RPMI7951 (cell line): ENCODE measurements around the gene GSTCD. TPM values are rescaled to one million over a fixed set of nuclear protein-coding genes. Genes with fewer than 3 reads are reported as not detected.

Experiments used
- DNase-seq: peaks from one replicate; pipeline ENCODE4 v3.0.0-alpha.2; 2012; ENCODE audit warnings: low read depth
- total RNA-seq: library from RNA; depleted of rRNA; stranded (reverse); fragments of >200 nt; shearing (Covaris generic); gene quantifications from 2 replicates; pipeline ENCODE4 v1.2.3, GENCODE V29; 2014; rRNA removed

Gene GSTCD
- total RNA-seq, 1 experiment from 2014 or later = 17.7 TPM

DNA sequence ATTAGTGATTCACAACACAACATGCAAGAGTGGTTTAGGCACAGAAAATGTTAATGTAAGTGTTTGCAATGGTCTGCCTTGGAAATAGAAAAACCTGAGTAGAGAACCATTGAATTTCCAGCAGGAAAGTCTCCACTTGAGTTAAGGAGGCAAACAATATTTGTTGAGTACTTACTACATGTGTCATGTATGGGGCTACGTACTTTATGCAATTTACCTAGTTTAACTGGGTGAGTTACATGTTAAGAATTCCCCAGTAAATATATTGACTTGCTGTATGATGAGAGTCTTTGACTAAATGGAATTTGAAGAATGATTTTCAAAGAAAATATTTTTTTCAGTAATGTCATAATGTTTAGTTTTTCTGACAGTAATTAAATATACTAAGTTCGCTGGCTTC, 178.9 kb downstream of the GSTCD start:
- DNase-seq = no peak

DNA sequence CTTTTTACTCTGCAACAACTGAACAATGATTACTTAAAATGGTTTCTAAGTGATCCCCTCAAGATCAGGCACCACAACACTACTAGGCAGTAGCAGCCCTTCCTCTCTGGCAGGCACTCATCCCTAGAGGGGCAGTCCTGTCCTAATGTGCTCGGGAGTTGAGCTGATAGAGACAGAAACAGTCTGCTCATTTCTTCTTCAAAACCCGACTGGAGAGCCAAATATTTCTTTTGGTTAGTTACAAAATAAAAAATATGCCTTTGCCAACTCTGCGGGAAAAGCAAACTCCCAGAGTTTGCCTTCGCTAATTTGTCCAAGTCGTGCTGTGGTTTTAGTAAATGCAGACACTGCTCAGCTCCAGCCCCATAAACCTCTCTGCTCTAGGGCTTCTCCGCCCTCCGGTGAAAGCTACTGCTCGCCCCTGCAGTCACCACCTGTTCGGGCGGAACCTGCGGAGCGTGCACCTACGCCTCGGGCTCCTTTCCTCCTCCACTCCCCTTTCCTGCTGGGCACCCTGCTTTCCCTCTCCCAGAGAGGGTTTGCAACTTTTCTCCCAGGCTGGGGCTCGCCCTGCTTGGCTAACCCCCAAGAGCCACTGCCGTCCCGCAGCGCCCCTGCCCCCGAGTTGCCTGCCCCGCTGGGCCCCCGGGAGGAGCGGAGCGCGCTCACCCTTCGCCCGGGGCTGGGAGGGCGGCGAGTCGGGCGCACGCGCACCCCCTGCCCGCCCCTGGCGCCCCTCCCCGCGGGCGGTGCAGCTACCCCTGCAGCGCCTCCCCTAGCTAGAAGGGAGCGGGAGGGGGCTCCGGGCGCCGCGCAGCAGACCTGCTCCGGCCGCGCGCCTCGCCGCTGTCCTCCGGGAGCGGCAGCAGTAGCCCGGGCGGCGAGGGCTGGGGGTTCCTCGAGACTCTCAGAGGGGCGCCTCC, 186.3 kb downstream of the GSTCD start, which contains the start of gene NPNT:
NPNT (plus strand) TSS at position 812 of the 923 bp plus-strand sequence. CDS start 182 bp downstream, outside the sequence.
- peak; percentile 1 for DNase-seq

DNA sequence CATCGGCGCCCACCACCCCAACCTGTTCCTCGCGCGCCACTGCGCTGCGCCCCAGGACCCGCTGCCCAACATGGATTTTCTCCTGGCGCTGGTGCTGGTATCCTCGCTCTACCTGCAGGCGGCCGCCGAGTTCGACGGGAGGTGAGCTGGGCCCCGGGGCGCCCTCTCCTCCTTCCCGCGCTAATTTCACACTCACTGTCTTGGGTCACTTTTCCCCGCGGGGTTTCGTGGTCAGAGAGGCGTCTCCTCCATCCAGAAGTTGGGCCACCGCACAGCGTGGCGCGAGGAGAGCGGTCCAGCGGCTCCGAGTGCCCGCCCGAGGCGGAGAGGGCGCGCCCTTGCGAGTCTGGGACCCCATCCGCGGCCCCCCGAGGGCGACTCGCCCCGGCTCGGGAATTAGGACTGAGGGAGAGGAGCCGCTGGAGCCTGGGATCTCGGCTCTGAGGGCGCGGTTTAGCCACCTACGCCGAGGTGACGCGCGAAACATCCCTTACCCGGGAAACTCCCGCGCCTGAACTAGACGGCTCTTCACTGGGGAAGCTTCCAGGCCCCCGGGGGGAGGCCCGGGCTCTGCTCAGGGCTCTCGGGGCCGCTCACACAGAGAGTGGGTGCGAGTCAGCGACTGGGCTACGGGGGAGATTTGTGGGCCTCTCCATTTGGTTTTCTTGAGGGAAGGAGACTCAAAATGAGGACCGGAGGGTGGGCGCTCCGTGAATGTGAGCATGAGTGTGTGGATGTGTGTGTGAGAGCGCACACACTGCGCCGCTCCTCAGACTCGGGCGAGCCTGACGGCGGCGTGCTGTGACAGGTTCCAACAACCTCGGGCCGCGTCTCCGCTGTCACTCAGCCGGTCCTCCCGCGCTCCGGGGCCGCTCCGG, 187.2 kb downstream of the GSTCD start:
- no peak for DNase-seq

DNA sequence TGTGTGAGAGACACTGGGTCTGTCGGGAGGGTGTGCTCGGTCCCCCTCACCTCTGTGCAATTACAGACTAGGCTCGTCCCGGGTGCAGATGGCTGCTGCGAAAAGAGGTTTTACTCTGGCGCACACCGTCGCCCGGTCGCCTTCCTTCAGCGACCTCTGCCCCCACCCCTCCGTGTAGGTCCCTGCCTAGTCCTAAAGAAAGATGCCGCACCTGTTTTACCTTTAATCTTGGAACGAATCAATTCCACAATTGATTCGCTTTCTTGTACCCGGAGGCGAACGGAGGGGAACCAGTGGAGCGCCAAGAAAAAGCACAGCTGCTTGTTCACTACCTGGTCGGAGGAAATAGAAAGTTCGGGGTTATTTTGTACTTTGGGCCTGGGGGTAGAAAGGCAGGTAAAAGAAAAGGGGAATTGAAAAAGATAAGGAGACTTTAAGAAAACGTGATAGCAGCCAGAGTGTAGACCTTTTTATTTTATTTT, 187.9 kb downstream of the GSTCD start:
- DNase-seq = no peak

Other genes with a start within 250 kb of the GSTCD start
- 98.8 and 108 TPM in 2 replicates for gene PPA2, start 234.7 kb upstream of the GSTCD start, total RNA-seq
- gene ARHGEF38, start 156.2 kb upstream of the GSTCD start, total RNA-seq = not detected in 2 replicates
- gene INTS12, start 95 bp upstream of the GSTCD start, total RNA-seq = 19.4 and 22.2 TPM in 2 replicates
- not detected in 2 replicates for gene NPNT, start 186.7 kb downstream of the GSTCD start, total RNA-seq